Fibroblast of pulmonary artery (primary cell): ENCODE data around the gene PURB.
"Not testable (repeated sequence)": the region's sequence is repeated elsewhere in the genome, so short reads cannot be mapped to it uniquely, and the experiment has no call there.

ENCODE experiments used
- DNase-seq: peaks from one replicate; pipeline ENCODE4 v3.0.0-alpha.2; 2010; ENCODE audit warnings: low read depth
- H3K4me3 ChIP-seq: replicated peaks from 2 replicates; pipeline ENCODE4 v1.5.1; 2011; ENCODE audit warnings: low read depth, mild to moderate bottlenecking, control low read depth, low read length, moderate library complexity
- TF ChIP-seq, protein P1 (sequence below): IDR thresholded peaks from 2 replicates; pipeline ENCODE4 v1.5.1; 2011; ENCODE audit warnings: mild to moderate bottlenecking, control low read depth, low read length, inconsistent platforms; ENCODE audit errors: missing control alignments

Gene PURB

DNA sequence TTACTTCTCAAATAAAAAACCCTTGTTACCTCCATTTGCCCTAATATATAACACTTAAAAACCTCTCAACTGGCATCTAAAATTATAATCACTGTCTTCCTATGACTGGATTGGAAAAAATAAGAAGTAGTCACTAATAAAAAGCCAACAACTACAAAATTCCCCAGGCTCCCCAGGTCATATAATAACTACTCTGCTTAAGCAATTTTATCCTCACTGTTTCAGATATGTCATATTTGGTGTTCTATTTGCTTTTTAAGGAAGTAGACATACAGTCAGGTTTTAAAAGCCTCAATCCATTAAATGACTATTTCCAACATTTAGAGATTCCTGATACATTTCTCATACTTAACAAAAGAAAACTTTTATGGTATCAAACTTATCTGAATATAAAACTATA lies 39.9 kb downstream of the PURB start:
- TF ChIP-seq, protein P1, sequence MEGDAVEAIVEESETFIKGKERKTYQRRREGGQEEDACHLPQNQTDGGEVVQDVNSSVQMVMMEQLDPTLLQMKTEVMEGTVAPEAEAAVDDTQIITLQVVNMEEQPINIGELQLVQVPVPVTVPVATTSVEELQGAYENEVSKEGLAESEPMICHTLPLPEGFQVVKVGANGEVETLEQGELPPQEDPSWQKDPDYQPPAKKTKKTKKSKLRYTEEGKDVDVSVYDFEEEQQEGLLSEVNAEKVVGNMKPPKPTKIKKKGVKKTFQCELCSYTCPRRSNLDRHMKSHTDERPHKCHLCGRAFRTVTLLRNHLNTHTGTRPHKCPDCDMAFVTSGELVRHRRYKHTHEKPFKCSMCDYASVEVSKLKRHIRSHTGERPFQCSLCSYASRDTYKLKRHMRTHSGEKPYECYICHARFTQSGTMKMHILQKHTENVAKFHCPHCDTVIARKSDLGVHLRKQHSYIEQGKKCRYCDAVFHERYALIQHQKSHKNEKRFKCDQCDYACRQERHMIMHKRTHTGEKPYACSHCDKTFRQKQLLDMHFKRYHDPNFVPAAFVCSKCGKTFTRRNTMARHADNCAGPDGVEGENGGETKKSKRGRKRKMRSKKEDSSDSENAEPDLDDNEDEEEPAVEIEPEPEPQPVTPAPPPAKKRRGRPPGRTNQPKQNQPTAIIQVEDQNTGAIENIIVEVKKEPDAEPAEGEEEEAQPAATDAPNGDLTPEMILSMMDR = no peak
- no peak overlapping the region for H3K4me3 ChIP-seq
- no peak for DNase-seq

DNA sequence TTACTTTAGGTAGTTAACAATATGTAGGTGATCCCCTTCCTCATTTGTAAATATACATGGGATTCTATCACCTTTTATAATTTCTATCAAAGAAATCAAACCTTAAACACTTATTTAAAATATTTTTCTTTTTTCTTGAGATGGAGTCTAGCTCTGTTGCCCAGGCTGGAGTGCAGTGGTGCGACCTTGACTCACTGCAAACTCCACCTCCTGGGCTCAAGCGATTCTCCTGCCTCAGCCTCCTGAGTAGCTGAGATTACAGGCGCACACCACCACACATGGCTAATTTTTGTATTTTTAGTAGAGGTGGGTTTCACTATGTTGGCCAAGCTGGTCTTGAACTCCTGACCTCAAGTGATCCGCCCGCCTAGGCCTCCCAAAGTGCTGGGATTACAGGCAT lies 41.9 kb downstream of the PURB start:
- DNase-seq, H3K4me3 ChIP-seq: not testable (repeated sequence)

DNA sequence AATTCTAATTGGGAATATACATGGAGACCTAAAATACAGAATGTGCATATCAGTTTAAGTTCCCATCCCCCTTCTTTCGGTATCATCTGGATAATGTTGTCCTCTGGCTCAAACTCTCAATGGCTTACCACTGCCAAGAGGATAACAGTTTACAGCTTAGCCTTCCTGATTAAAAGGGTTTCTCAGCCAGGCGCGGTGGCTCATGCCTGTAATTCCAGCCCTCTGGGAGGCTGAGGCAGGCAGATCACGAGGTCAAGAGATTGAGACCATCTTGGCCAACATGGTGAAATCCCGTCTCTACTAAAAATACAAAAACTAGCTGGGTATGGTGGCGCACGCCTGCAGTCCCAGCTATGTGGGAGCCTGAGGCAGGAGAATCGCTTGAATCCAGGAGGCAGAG lies 42.7 kb downstream of the PURB start:
- not testable (repeated sequence) for H3K4me3 ChIP-seq, DNase-seq

DNA sequence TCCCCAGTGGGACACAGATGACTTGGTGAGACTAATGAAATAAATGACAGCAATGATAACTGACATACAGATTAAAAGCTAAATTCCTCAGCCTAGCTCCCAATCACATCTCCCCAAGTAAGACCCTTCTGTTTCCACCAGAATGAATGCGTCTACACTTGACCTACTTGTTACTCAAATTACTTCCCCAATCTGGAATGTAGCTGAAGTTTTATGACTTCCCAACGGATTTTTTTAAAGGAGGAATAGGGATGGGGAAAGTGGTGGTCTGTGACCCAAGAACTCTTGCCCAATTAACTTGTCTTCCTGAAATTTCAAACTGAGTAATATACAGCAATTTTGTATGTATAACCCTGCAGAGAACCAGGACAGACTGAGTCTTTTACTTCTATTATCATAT lies 46.6 kb downstream of the PURB start:
- TF ChIP-seq, protein P1 = no peak
- DNase-seq = no peak
- H3K4me3 ChIP-seq = no peak overlapping the region

DNA sequence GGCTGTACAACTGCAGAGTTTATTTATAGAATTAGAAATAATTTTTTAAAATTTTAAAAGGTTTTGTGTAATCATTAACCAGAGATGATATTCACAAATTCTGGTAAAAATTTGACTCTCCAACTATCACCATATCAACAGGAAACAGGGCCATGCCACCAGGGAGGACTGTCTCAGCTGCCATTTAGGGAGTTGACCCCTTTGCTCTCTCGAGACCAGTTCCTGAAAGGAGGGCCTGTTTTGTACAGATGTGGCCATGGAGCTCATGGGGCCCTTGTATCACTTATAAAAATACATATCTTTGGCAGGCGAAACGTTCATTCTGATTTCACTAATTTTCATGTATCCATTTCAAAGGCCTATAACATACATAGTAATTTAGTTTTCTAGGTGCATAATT lies 57.8 kb downstream of the PURB start:
- H3K4me3 ChIP-seq = no peak overlapping the region
- TF ChIP-seq, protein P1 = no peak
- no peak for DNase-seq
